IPS-18a (cell line): ENCODE results near the gene MAGEA2.
"Not testable (repeated sequence)": the region's sequence is repeated elsewhere in the genome, so short reads cannot be mapped to it uniquely, and the experiment has no call there.

Source experiments
- H3K27ac ChIP-seq: one replicate; pipeline ENCODE4 v1.5.1; 2013; ENCODE audit warnings: low read length
- H3K27me3 ChIP-seq: one replicate; pipeline ENCODE4 v1.6.1; 2013; ENCODE audit warnings: mild to moderate bottlenecking, low read length; ENCODE audit not compliant: control insufficient read depth, insufficient read depth
- H3K36me3 ChIP-seq: one replicate; pipeline ENCODE4 v1.6.1; 2013; ENCODE audit warnings: low read depth, low read length; ENCODE audit not compliant: control insufficient read depth
- H3K4me1 ChIP-seq: one replicate; pipeline ENCODE4 v1.6.1; 2013; ENCODE audit warnings: low read depth, low read length; ENCODE audit not compliant: control insufficient read depth
- H3K4me3 ChIP-seq: one replicate; pipeline ENCODE4 v1.5.1; 2013; ENCODE audit warnings: low read length
- H3K9ac ChIP-seq: one replicate; pipeline ENCODE4 v1.6.1; 2013; ENCODE audit warnings: mild to moderate bottlenecking, low read length, moderate library complexity
- H3K9me3 ChIP-seq: one replicate; pipeline ENCODE4 v1.6.1; 2013; ENCODE audit warnings: low read depth, low read length; ENCODE audit not compliant: control insufficient read depth

The MAGEA2 gene, protein sequence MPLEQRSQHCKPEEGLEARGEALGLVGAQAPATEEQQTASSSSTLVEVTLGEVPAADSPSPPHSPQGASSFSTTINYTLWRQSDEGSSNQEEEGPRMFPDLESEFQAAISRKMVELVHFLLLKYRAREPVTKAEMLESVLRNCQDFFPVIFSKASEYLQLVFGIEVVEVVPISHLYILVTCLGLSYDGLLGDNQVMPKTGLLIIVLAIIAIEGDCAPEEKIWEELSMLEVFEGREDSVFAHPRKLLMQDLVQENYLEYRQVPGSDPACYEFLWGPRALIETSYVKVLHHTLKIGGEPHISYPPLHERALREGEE

GRCh38 chrX:152753686-152754650 is at the start of gene MAGEA2:
MAGEA2 (minus strand) TSS chrX:152753842; CDS start chrX:152751363, 2,479 bp downstream.
- H3K4me3 ChIP-seq, H3K4me1 ChIP-seq, H3K9me3 ChIP-seq, H3K9ac ChIP-seq, H3K27me3 ChIP-seq, H3K36me3 ChIP-seq, H3K27ac ChIP-seq: not testable (repeated sequence)

- Histone ChIP-seq H3K4me3 (no peak overlapping the region), H3K27ac (no peak overlapping the region), H3K9ac (no peak overlapping the region), H3K36me3 (no peaks in the 10 kb centered on the region), H3K9me3 (peaks cover 10% of the 10 kb centered on the region), H3K27me3 (no peaks in the 10 kb centered on the region), H3K4me1 (no peaks in the 10 kb centered on the region)
Observed at GRCh38 chrX:152798945-152799344, 45.3 kb upstream of the MAGEA2 start.

DNA sequence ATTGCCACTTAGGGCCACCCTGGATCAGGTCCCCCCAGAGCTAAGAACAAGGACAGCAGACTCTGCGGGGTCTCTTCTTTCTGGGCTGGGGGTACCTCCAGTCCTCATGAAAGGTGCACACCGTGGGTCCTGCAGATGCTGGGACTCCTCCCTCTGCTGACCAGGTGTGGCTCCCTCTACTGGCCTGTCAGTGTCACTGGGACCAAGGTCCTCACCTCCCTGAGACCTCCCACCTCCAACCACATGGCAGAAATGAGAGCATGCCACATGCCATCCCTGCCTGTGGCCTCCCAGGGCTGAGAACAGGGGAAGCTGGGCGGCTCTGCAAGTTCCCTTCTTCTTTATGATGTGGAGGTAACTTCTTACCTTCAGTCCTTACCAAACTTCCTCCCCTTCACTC is 33.4 kb upstream of the MAGEA2 start:
- not testable (repeated sequence) for H3K9me3 ChIP-seq, H3K4me1 ChIP-seq, H3K9ac ChIP-seq, H3K4me3 ChIP-seq, H3K36me3 ChIP-seq, H3K27me3 ChIP-seq, H3K27ac ChIP-seq

DNA sequence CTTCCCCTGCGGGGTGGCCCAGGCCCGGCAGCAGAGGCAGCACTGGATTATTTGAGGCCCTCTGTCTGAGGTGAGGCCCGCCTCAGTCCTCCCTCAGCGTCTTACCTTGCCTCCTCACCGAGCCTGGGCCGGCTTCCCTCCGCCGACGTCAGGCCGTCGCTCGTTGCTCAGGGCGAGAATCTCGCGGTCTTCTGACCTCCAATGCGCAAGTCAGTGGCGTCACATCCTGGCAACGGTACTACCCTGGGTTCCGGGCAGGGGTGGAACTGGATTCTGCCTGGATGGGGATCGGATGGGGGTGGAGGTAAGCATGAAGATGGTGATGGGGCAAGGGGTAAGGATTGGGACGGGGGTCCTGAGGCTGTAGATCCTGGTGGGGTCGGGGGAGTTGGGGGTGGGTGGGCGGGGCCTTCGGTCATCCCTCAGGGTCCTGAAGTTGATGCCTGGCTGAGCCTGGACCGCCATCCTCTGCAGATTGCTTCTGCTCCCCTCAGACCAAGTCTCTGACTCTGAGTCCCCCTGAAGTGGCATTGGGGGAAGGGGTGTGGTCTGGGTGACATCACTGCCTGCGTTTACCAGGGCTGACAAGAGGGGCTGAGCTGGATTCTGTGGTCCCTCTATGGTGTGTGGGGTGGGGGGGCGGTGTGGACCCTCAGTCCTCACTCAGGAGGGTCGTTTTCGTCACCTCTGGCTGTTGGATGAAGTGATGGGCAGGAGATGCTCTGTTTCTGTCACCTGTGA is 16.1 kb upstream of the MAGEA2 start, which contains the start of gene MAGEA6:
MAGEA6 (minus strand) TSS at position 141 of the 741 bp plus-strand sequence. CDS start 2,039 bp downstream, outside the sequence.
- not testable (repeated sequence) for H3K9ac ChIP-seq, H3K27me3 ChIP-seq, H3K4me1 ChIP-seq, H3K4me3 ChIP-seq, H3K9me3 ChIP-seq, H3K36me3 ChIP-seq, H3K27ac ChIP-seq

DNA sequence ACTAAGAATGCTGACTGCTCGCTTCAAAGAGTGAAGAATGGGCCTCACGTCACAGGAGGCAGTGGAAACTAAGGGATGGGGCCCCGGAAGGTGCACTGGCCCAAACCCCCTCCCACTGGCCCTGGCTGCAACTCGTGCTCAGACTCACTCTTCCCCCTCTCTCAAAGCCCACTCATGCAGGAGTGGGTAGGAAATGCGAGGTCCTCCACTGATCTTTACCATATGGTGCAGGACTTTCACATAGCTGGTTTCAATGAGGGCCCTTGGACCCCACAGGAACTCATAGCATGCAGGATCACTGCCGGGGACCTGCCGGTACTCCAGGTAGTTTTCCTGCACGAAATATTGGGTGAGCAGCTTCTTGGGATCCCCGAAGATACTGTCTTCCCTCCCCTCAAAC is 12.9 kb upstream of the MAGEA2 start:
- not testable (repeated sequence) for H3K9me3 ChIP-seq, H3K4me1 ChIP-seq

GRCh38 chrX:152761582-152761981 is 7.9 kb upstream of the MAGEA2 start:
- not testable (repeated sequence) for H3K4me3 ChIP-seq, H3K9me3 ChIP-seq, H3K27ac ChIP-seq, H3K27me3 ChIP-seq, H3K4me1 ChIP-seq, H3K36me3 ChIP-seq, H3K9ac ChIP-seq

More for the DNA sequence above, 12.9 kb upstream of the MAGEA2 start:
- H3K9ac ChIP-seq, H3K27me3 ChIP-seq, H3K36me3 ChIP-seq, H3K27ac ChIP-seq, H3K4me3 ChIP-seq: not testable (repeated sequence)

DNA sequence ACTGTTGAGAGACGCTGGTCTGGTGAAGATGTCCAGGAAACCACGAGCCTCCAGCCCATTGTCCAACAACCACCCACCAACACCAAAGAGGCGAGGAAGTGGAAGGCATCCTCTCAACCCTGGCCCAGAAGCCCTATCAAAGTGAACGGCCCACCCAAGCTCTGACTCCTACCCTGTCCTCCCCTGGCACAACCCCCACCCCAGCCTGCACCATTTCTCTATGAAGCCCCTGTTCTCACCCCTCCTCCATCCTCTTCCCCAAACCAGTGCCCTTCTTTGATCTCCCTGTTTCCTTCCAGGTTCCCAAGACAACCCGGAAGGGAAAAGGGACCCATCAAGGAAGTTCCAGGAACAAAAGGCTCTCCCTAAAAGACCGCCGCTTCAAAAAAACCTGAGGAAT is 5.9 kb upstream of the MAGEA2 start:
- H3K9ac ChIP-seq: not testable (repeated sequence)

GRCh38 chrX:152758918-152759317 is 5.3 kb upstream of the MAGEA2 start, which contains the start of gene CSAG3:
CSAG3 (plus strand) TSS chrX:152759218.
- H3K27me3 ChIP-seq, H3K4me1 ChIP-seq, H3K27ac ChIP-seq, H3K4me3 ChIP-seq, H3K9me3 ChIP-seq, H3K9ac ChIP-seq, H3K36me3 ChIP-seq: not testable (repeated sequence)

More for the DNA sequence above, 5.9 kb upstream of the MAGEA2 start:
- not testable (repeated sequence) for H3K36me3 ChIP-seq, H3K27ac ChIP-seq, H3K4me1 ChIP-seq, H3K9me3 ChIP-seq, H3K4me3 ChIP-seq, H3K27me3 ChIP-seq

- not testable (repeated sequence) for H3K4me1 ChIP-seq, H3K27ac ChIP-seq, H3K4me3 ChIP-seq, H3K9me3 ChIP-seq, H3K27me3 ChIP-seq, H3K36me3 ChIP-seq, H3K9ac ChIP-seq
Observed at GRCh38 chrX:152754871-152755270, 1.2 kb upstream of the MAGEA2 start.

DNA sequence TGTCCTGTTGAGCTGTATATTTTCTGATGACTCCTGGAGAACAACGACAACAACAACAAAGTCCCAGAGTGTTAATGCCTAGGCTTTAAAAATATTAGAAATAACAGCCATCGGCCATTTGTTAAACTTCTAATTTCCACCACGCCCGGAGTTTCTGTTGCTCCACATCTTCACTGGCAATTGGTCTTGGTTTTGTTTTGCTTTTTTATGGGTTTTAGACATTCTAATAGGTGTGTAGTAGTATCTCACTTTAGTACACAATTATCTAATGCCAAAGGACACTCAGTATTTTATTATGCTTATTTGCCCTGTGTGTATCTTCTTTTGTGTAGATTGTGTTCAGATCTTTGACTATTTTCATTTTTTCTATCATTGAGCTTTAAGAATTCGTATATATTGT is 15.1 kb downstream of the MAGEA2 start:
- H3K27me3 ChIP-seq: no peaks in the 10 kb centered on the region
- H3K36me3 ChIP-seq: no peaks in the 10 kb centered on the region
- H3K4me1 ChIP-seq: no peaks in the 10 kb centered on the region
- no peak overlapping the region for H3K9ac ChIP-seq
- no peak overlapping the region for H3K4me3 ChIP-seq
- H3K9me3 ChIP-seq: peaks cover 5% of the 10 kb centered on the region
- H3K27ac ChIP-seq: no peak overlapping the region

DNA sequence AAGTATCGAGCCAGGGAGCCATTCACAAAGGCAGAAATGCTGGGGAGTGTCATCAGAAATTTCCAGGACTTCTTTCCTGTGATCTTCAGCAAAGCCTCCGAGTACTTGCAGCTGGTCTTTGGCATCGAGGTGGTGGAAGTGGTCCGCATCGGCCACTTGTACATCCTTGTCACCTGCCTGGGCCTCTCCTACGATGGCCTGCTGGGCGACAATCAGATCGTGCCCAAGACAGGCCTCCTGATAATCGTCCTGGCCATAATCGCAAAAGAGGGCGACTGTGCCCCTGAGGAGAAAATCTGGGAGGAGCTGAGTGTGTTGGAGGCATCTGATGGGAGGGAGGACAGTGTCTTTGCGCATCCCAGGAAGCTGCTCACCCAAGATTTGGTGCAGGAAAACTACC is 17.1 kb downstream of the MAGEA2 start:
- not testable (repeated sequence) for H3K9ac ChIP-seq, H3K9me3 ChIP-seq, H3K4me3 ChIP-seq, H3K36me3 ChIP-seq, H3K27me3 ChIP-seq, H3K27ac ChIP-seq, H3K4me1 ChIP-seq
